Stimulated activated CD4-positive, alpha-beta T cell treated with anti-CD3 and anti-CD28 coated beads, Interleukin-2, amount 100 ng/mL, for 4 hours (primary cell): ENCODE data around the gene SCAI.
A peak's percentile ranks its signal among the peaks of the same experiment; 100 is the strongest.
"Not testable (repeated sequence)": the region's sequence is repeated elsewhere in the genome, so short reads cannot be mapped to it uniquely, and the experiment has no call there.

Source experiments
- DNase-seq: peaks from one replicate; pipeline ENCODE4 v3.0.0-alpha.2; 2020; ENCODE audit warnings: low read depth

SCAI gene

DNA sequence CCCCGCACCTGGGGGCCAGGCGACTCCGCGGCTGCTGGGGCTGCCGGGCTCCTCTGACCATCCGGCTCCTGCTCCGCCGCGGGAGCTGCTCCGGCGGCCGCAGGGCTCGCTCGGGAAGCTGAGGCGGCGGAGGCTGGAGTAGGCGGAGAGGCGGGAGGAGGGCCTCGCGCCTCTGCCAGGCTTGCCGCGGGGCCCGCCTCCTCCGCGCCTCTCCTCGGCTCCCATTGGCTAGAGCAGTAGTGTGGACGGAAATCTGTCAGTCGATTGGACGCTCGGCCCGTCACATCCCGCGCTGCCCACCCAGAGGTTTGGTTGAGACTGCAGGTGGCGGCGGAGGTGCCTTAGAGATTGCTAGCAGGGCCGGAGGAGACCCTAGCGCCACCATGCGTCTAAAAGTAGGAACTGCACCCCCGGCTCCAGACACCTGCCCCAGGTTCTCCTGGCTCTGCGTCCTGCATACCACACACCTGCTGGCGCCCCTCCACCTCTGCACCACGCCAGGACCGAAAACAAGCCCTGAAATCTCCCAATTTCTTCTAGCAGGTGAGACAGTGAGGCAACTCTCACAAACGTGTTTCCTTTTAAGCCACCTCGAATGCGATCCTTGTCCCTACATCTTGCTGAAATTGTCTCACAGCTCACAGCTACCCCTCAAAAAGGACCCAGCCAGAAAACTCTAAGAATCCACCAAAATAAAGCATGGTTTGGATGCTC, at the start of gene SCAI:
Gene SCAI (minus strand): TSS at position 152 of the 714 bp plus-strand sequence. CDS start 91 bp downstream, at position 61.
- peak; percentile 98 for DNase-seq

- no peak for DNase-seq
Measured at GRCh38 chr9:125190361-125190801, 47.1 kb upstream of the SCAI start.

- DNase-seq = peak; percentile 95
Measured at GRCh38 chr9:125189361-125190289, 46.3 kb upstream of the SCAI start, which contains the start of gene PPP6C. Gene PPP6C, minus strand, starts transcription at chr9:125189803. Its CDS starts 85 bp downstream, at chr9:125189718.

- DNase-seq = no peak
Measured at GRCh38 chr9:125189011-125189360, 45.7 kb upstream of the SCAI start.

DNA sequence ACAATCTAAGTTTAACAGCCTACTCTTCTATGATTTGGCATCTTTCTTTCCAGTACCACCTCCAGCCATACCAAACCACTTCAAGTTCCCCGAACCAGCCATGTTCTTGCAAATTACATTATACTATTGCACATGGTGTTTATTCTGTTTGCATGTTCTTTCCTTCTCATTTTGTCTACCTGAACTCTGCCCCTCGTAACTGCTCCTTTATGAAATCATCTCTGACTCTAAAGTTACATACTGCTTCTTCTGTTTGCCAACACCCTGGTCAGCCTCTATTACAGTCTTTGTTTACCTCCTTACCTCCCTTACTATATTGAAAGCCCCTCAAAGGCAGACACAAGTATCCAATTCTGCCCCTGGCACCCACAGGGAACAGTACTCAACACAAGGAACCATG, 40.2 kb upstream of the SCAI start:
- no peak for DNase-seq

GRCh38 chr9:125183054-125183453, 39.7 kb upstream of the SCAI start:
- no peak for DNase-seq

GRCh38 chr9:125181756-125182155, 38.4 kb upstream of the SCAI start:
- not testable (repeated sequence) for DNase-seq

- DNase-seq = no peak
Measured at GRCh38 chr9:125180876-125181275, 37.5 kb upstream of the SCAI start.

- not testable (repeated sequence) for DNase-seq
Measured at GRCh38 chr9:125179776-125180175, 36.4 kb upstream of the SCAI start.

GRCh38 chr9:125177888-125178287, 34.6 kb upstream of the SCAI start:
- DNase-seq = no peak

DNA sequence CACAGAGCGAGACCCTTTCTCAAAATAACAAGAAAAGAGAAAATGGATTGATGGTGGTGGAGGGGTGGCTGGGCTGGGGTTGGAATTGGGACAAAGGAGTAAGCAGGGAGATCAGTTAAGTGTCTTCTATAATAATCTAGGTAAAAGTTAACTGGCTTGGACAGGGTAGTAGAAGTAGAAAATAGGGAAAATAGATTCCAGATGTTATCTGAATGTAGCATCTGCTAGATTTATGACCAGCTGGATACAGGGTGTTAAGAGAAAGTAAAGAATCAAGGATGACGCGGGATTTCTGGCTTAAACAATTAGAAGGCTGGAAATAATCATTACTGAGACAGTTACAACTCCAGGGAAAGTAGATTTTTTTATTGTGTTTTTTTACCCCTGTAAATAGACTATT, 33.3 kb upstream of the SCAI start:
- no peak for DNase-seq

GRCh38 chr9:125172031-125172755, 28.9 kb upstream of the SCAI start:
- DNase-seq = no peak

- DNase-seq = no peak
Measured at GRCh38 chr9:125169895-125170294, 26.6 kb upstream of the SCAI start.

GRCh38 chr9:125166762-125167161, 23.4 kb upstream of the SCAI start:
- DNase-seq = no peak

DNA sequence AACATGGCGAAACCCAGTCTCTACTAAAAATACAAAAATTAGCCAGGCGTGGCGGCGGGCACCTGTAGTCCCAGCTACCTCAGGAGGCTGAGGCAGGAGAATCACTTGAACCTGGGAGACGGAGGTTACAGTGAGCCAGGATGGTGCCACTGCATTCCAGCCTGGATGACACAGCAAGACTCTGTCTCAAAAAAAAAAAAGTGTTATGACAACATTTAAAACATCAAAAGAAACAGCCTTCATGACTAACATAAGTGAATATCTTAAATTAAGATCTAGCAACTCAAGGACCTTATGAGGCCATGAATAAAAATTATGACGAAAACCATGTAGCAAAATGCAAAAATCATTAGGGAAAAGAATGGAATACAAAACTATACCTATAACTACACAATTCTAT, 19.6 kb upstream of the SCAI start:
- DNase-seq = not testable (repeated sequence)

GRCh38 chr9:125161284-125161918, 18.1 kb upstream of the SCAI start:
- no peak for DNase-seq

DNA sequence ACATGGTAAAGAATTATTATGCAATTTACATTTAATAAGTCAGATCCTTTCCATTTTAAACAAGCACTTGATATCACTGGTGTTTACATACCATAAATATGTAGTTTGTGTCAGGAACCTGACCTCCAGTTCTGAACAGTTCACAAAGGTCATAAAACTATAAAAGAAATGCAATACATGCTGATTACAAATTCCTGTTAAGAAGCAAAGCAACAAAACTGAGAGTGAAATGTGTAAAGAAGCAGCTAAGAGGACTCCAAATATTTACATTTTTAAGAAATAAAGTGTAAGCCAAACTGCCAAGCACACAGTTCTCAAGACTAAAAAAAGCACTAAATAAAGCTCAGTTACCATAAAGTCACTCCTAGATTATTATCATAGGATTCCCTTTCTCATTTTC, 17.4 kb upstream of the SCAI start:
- no peak for DNase-seq

DNA sequence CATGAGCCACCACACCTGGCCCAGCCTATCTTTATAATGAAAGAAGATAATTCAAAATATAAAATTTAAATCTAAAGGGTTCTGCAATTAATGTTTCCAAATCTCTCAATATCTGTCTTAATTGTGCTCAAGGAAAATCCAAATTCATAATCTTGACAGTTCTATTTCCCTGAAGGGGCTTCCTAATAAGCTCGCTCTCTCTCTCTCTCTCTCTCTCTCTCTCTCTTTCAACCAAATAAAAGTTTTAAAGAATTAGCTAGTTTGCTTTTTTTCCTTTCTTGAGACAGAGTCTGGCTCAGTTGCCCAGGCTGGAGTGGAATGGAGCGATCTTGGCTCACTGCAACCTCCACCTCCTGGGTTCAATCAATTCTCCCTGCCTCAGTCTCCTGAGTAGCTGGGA, 13.2 kb upstream of the SCAI start:
- DNase-seq = no peak

- DNase-seq = no peak
Measured at GRCh38 chr9:125153712-125154367, 10.5 kb upstream of the SCAI start.

DNA sequence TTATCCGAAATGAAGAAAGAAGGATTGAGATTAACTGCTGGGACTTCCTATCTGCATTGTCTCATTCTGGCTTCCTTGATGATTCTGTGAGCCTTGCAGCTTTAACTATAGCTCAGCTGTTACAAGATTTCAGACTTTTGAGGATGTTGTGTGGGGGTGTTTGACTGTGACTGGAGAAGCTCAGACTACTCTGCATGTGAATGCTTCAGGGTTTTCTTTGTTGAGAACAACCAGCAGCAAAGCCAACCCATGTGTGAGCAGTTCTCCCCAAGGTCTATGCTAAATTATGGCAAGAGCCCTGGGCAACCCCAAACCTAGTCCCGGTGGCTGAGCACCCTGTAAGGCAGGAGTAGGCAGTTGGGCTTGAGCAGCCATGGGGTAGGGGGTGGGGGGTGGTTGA, 8.4 kb upstream of the SCAI start:
- DNase-seq = no peak
